HCT116 (cell line): ENCODE measurements around the gene RUNX1.

Experiments
- EZH2phosphoT487 ChIP-seq: fragments of 200-600 bp; IDR thresholded peaks from 2 replicates; pipeline ENCODE4 v1.6.1; 2018; ENCODE audit warnings: antibody characterized with exemption, borderline replicate concordance
- RAD21 ChIP-seq: IDR thresholded peaks from 2 replicates; pipeline ENCODE4 v1.6.1; 2012; ENCODE audit warnings: low read depth, mild to moderate bottlenecking
- TF ChIP-seq, protein P1 (sequence below), 3 experiments: fragments of 200-600 bp in 1 of 3; sonication (generic) in 1 of 3; IDR thresholded peaks in 2 of 3; conservative IDR thresholded peaks in 1 of 3; 2 replicates each; pipeline ENCODE4 v1.5.1; 2012 to 2017; ENCODE audit warnings: low read depth in 2 of 3, low read length in 2 of 3, antibody characterized with exemption in 1 of 3, borderline replicate concordance in 1 of 3, control low read depth in 1 of 3, mild to moderate bottlenecking in 1 of 3, mixed read lengths in 1 of 3, mixed run types in 1 of 3, moderate library complexity in 1 of 3; ENCODE audit not compliant: insufficient read depth in 1 of 3
- TF ChIP-seq, protein P2 (sequence below): IDR thresholded peaks from 2 replicates; pipeline ENCODE4 v1.6.1; 2012

DNA sequence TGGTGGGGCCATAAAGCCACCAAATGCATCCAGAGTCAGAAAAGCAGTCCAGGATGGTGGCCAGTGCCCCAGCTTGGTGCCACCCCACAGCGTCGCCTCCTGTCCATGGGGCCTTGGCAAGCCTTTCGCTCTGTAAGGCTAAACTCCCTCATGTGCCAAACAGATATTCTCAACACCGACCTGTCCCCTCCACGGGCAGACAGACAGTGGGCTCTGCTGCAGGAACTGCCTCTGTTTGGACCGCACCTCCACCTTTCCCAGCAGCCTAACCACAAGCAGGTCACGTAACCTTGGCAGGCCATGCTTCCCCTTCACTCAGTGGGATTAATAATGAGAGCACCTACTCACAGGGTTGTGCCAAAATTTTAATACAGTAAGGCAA is 11.7 kb downstream of the RUNX1 start:
- TF ChIP-seq, protein P1, sequence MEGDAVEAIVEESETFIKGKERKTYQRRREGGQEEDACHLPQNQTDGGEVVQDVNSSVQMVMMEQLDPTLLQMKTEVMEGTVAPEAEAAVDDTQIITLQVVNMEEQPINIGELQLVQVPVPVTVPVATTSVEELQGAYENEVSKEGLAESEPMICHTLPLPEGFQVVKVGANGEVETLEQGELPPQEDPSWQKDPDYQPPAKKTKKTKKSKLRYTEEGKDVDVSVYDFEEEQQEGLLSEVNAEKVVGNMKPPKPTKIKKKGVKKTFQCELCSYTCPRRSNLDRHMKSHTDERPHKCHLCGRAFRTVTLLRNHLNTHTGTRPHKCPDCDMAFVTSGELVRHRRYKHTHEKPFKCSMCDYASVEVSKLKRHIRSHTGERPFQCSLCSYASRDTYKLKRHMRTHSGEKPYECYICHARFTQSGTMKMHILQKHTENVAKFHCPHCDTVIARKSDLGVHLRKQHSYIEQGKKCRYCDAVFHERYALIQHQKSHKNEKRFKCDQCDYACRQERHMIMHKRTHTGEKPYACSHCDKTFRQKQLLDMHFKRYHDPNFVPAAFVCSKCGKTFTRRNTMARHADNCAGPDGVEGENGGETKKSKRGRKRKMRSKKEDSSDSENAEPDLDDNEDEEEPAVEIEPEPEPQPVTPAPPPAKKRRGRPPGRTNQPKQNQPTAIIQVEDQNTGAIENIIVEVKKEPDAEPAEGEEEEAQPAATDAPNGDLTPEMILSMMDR (IDR thresholded peaks at IDR 0.05 in 2 of 3, conservative IDR thresholded peaks at IDR 0.05 in 1 of 3; ENCODE audit: borderline replicate concordance in 1 of 3, insufficient read depth in 1 of 3, low read depth in 2 of 3, low read length in 2 of 3): no peak
- TF ChIP-seq EZH2phosphoT487 (no peak), RAD21 (no peak)
- TF ChIP-seq, protein P2, sequence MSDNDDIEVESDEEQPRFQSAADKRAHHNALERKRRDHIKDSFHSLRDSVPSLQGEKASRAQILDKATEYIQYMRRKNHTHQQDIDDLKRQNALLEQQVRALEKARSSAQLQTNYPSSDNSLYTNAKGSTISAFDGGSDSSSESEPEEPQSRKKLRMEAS: no peak
